ENCODE measurements around the gene FKBP1C. TPM values are rescaled to one million over a fixed set of nuclear protein-coding genes. Genes with fewer than 3 reads are reported as not detected.

FKBP1C gene
- total RNA-seq, 6 donors from 2014 or later: 1.2 to 1.3 TPM; not detected in 4

- TF ChIP-seq EP300 (IDR thresholded peaks at IDR 0.05) (no peak), CTCF (IDR thresholded peaks at IDR 0.05) (no peak), POLR2AphosphoS5 (IDR thresholded peaks at IDR 0.05) (no peak), POLR2A (IDR thresholded peaks at IDR 0.05) (no peak)
- Histone ChIP-seq H3K27ac (no peak overlapping the region), H3K27me3 (no peaks in the 10 kb centered on the region), H3K36me3 (no peaks in the 10 kb centered on the region), H3K4me1 (no peaks in the 10 kb centered on the region), H3K4me3 (no peak overlapping the region), H3K9me3 (no peaks in the 10 kb centered on the region)
- ATAC-seq (ENCODE audit: low FRiP score in 2 of 2) (no peak), DNase-seq (no peak)
These were observed 22.4 kb upstream of the FKBP1C start for GRCh38 chr6:63188828-63189227.

- Histone ChIP-seq H3K27ac (no peak overlapping the region), H3K4me3 (no peak overlapping the region), H3K4me1 (no peaks in the 10 kb centered on the region), H3K9me3 (no peaks in the 10 kb centered on the region), H3K27me3 (no peaks in the 10 kb centered on the region), H3K36me3 (no peaks in the 10 kb centered on the region)
- DNase-seq (no peak), ATAC-seq (ENCODE audit: low FRiP score in 2 of 2) (peak in 1 of 2 donors; percentile 51)
- WGBS, 2 donors: 85 to 86% methylated on average over 5 of the region's 5 CpGs
- TF ChIP-seq POLR2AphosphoS5 (IDR thresholded peaks at IDR 0.05) (no peak), EP300 (IDR thresholded peaks at IDR 0.05) (no peak), CTCF (IDR thresholded peaks at IDR 0.05) (no peak), POLR2A (IDR thresholded peaks at IDR 0.05) (no peak)
These were observed 17.9 kb upstream of the FKBP1C start for GRCh38 chr6:63193324-63193723.

DNA sequence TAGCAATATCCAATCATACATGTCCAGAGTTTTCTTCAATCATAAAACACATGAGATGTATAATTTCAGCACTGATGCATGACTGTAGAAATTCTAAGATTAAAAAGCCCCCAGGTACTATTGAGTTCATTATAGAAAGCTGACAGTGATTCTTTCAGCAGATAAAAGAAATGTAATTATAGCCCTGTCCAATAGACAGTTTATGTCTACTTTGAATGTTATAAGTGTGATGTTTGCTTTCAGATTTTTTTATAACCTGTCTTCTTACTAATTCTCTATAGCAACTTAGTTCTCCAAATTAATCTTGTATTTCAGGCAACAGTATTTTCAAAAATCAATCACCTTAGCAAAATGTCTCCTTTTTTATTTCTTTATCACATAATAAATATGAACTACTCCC lies 13.5 kb upstream of the FKBP1C start:
- DNase-seq: no peak
- ATAC-seq (ENCODE audit: low FRiP score in 2 of 2): no peak
- TF ChIP-seq POLR2AphosphoS5 (IDR thresholded peaks at IDR 0.05) (no peak), CTCF (IDR thresholded peaks at IDR 0.05) (no peak), EP300 (IDR thresholded peaks at IDR 0.05) (no peak), POLR2A (IDR thresholded peaks at IDR 0.05) (no peak)

GRCh38 chr6:63213325-63213724 lies 2.1 kb downstream of the FKBP1C start:
- Histone ChIP-seq H3K27me3 (no peaks in the 10 kb centered on the region), H3K4me1 (no peaks in the 10 kb centered on the region), H3K4me3 (no peak overlapping the region), H3K9me3 (peaks cover 0 to 6% (median 2%) of the 10 kb centered on the region in 4 donors), H3K27ac (no peak overlapping the region), H3K36me3 (no peaks in the 10 kb centered on the region)
- TF ChIP-seq POLR2A (IDR thresholded peaks at IDR 0.05) (no peak), CTCF (IDR thresholded peaks at IDR 0.05) (no peak), EP300 (IDR thresholded peaks at IDR 0.05) (no peak), POLR2AphosphoS5 (IDR thresholded peaks at IDR 0.05) (no peak)
- ATAC-seq (ENCODE audit: low FRiP score in 2 of 2) (no peak), DNase-seq (no peak)
- 89 to 95% methylated on average over 2 of the region's 2 CpGs for WGBS, 2 donors

More for the DNA sequence above, 13.5 kb upstream of the FKBP1C start:
- Histone ChIP-seq H3K9me3 (no peaks in the 10 kb centered on the region), H3K36me3 (no peaks in the 10 kb centered on the region), H3K27me3 (no peaks in the 10 kb centered on the region), H3K4me3 (no peak overlapping the region), H3K27ac (no peak overlapping the region), H3K4me1 (no peaks in the 10 kb centered on the region)

- no peak overlapping the region for H3K4me3 ChIP-seq
- DNase-seq: no peak
- no peaks in the 10 kb centered on the region for H3K4me1 ChIP-seq
- H3K27me3 ChIP-seq: no peaks in the 10 kb centered on the region
- H3K36me3 ChIP-seq: no peaks in the 10 kb centered on the region
- 33 to 51% methylated on average over 3 of the region's 3 CpGs for WGBS, 2 donors
- no peak overlapping the region for H3K27ac ChIP-seq
- peaks cover 0 to 6% (median 2%) of the 10 kb centered on the region in 4 donors for H3K9me3 ChIP-seq
- ATAC-seq (ENCODE audit: low FRiP score in 2 of 2): no peak
- no peak for TF ChIP-seq CTCF (IDR thresholded peaks at IDR 0.05)
- TF ChIP-seq EP300 (IDR thresholded peaks at IDR 0.05): no peak
- no peak for TF ChIP-seq POLR2AphosphoS5 (IDR thresholded peaks at IDR 0.05)
- TF ChIP-seq POLR2A (IDR thresholded peaks at IDR 0.05): no peak
These were observed 3.5 kb downstream of the FKBP1C start for GRCh38 chr6:63214816-63215215.

All from upper lobe of left lung (tissue), 6 donors.